CD4-positive, alpha-beta T cell (primary cell): ENCODE results near the gene ATG3. TPM values are rescaled to one million over a fixed set of nuclear protein-coding genes. Genes with fewer than 3 reads are reported as not detected.

Experiments
- ATAC-seq: fragments of 200-7000 bp; cut with Tn5 transposase; one replicate; pipeline ENCODE4 v1.10.0; 2022; ENCODE audit warnings: mild to moderate bottlenecking; ENCODE audit not compliant: poor library complexity
- CTCF ChIA-PET: fragments of 350-600 bp; sonication (Branson Sonifier 250); formaldehyde crosslinking; loops from one replicate; lab custom pipeline; 2021; ENCODE audit warnings: antibody characterized with exemption, inconsistent platforms; lab: Charles Lee
- POLR2A ChIA-PET: fragments of 350-600 bp; sonication (Branson Sonifier 250); formaldehyde crosslinking; loops from one replicate; lab custom pipeline; 2021; ENCODE audit warnings: antibody characterized with exemption, inconsistent platforms; lab: Charles Lee
- DNase-seq, 14 experiments: peaks; one replicate each; pipeline ENCODE4 v3.0.0-alpha.2; 2013 to 2020; ENCODE audit warnings: mixed read lengths in 2 of 14
- H3K27ac ChIP-seq, 2 donors: one replicate each; pipeline versions ENCODE4 v1.5.1 to v1.7.0; 2013; ENCODE audit warnings: low read length in 2 of 2, low read depth in 1 of 2, mild to moderate bottlenecking in 1 of 2
- H3K27me3 ChIP-seq, 2 experiments: 1 replicate in 1 of 2; 2 replicates in 1 of 2; pipeline versions ENCODE4 v1.6.1 to v1.7.0; 2013; ENCODE audit warnings: low read length in 2 of 2, control low read depth in 1 of 2, mild to moderate bottlenecking in 1 of 2, moderate library complexity in 1 of 2; ENCODE audit not compliant: insufficient read depth in 2 of 2, control insufficient read depth in 1 of 2
- H3K36me3 ChIP-seq: one replicate; pipeline ENCODE4 v1.6.1; 2013; ENCODE audit warnings: low read length, control low read depth; ENCODE audit not compliant: insufficient read depth
- H3K4me1 ChIP-seq: one replicate; pipeline ENCODE4 v1.6.1; 2013; ENCODE audit warnings: low read length, control low read depth; ENCODE audit not compliant: insufficient read depth
- H3K4me3 ChIP-seq: one replicate; pipeline ENCODE4 v1.5.1; 2013; ENCODE audit warnings: mild to moderate bottlenecking, low read length, moderate library complexity
- H3K9me3 ChIP-seq, 2 experiments: 1 replicate in 1 of 2; 2 replicates in 1 of 2; pipeline versions ENCODE4 v1.6.1 to v1.7.0; 2013; ENCODE audit warnings: low read length in 2 of 2, mild to moderate bottlenecking in 2 of 2, control low read depth in 1 of 2, moderate library complexity in 1 of 2; ENCODE audit not compliant: control insufficient read depth in 1 of 2, insufficient read depth in 1 of 2
- H3K27ac Mint-ChIP-seq: one replicate; pipeline ENCODE4 v1.8.0; 2020; ENCODE audit warnings: mixed read lengths
- H3K27me3 Mint-ChIP-seq: one replicate; pipeline ENCODE4 v1.8.0; 2021; ENCODE audit warnings: mixed read lengths
- H3K36me3 Mint-ChIP-seq: one replicate; pipeline ENCODE4 v1.8.0; 2021; ENCODE audit warnings: low read depth, mixed read lengths
- H3K4me1 Mint-ChIP-seq: one replicate; pipeline ENCODE4 v1.8.0; 2021; ENCODE audit warnings: low read depth, mixed read lengths
- H3K4me3 Mint-ChIP-seq: one replicate; pipeline ENCODE4 v1.8.0; 2020; ENCODE audit warnings: mild to moderate bottlenecking, mixed read lengths
- H3K9me3 Mint-ChIP-seq: one replicate; pipeline ENCODE4 v1.8.0; 2020; ENCODE audit warnings: mixed read lengths
- intact Hi-C, 2 experiments: fragments of 100-400 bp; cut with DNase I in 1 of 2; cut with micrococcal nuclease in 1 of 2; formaldehyde crosslinking; loops; one replicate each; pipeline versions ENCODE4 v1.15.1 to v1.9.0; 2023 to 2025; cut with DNase I, micrococcal nuclease
- total RNA-seq, 174 experiments: library from RNA in 2 of 174; stranded (reverse) in 2 of 174; gene quantifications; one replicate each; pipeline ENCODE4 v1.2.3 and lab custom pipeline; 2021 to 2026
- TF ChIP-seq, protein P1 (sequence below): fragments of 200-600 bp; IDR thresholded peaks from one replicate; pipeline ENCODE4 v1.8.0; 2022; ENCODE audit warnings: antibody characterized with exemption, mild to moderate bottlenecking

The ATG3 gene
- total RNA-seq, 2 experiments from 2014 or later, result 43.3 to 43.8 TPM

DNA sequence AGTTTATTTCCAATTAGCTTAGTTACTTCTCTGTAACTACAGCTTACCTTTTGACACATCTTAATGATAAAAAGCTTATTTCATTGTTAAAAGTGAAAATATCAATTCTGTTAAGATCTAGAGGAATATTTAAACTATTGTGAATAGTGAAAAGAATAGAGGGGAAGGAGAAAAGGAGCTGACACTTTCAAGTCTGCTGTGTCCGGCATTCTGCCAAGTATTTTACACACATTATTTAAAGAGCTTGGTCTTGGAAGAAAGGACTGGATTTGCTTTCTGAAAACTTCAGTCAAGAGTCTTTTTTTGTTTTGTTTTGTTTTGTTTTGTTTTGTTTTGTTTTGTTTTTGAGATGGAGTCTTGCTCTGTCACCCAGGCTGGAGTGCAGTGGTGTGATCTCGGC lies 44.3 kb upstream of the ATG3 start:
- H3K36me3 ChIP-seq, result no peaks in the 10 kb centered on the region
- Mint-ChIP-seq H3K4me3 (no peak overlapping the region), H3K4me1 (no peaks in the 10 kb centered on the region), H3K9me3 (no peaks in the 10 kb centered on the region), H3K27me3 (peaks cover 24% of the 10 kb centered on the region), H3K36me3 (no peaks in the 10 kb centered on the region), H3K27ac (no peak overlapping the region)
- ChIA-PET CTCF (no interaction called here), POLR2A (no interaction called here)
- ATAC-seq (no peak), DNase-seq (no peak)
- no peaks in the 10 kb centered on the region for H3K9me3 ChIP-seq
- TF ChIP-seq, protein P1, sequence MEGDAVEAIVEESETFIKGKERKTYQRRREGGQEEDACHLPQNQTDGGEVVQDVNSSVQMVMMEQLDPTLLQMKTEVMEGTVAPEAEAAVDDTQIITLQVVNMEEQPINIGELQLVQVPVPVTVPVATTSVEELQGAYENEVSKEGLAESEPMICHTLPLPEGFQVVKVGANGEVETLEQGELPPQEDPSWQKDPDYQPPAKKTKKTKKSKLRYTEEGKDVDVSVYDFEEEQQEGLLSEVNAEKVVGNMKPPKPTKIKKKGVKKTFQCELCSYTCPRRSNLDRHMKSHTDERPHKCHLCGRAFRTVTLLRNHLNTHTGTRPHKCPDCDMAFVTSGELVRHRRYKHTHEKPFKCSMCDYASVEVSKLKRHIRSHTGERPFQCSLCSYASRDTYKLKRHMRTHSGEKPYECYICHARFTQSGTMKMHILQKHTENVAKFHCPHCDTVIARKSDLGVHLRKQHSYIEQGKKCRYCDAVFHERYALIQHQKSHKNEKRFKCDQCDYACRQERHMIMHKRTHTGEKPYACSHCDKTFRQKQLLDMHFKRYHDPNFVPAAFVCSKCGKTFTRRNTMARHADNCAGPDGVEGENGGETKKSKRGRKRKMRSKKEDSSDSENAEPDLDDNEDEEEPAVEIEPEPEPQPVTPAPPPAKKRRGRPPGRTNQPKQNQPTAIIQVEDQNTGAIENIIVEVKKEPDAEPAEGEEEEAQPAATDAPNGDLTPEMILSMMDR, result no peak
- H3K4me1 ChIP-seq, result no peaks in the 10 kb centered on the region
- no peak overlapping the region for H3K27ac ChIP-seq
- H3K27me3 ChIP-seq, result peaks cover 0 to 9% of the 10 kb centered on the region in 2 experiments
- no peak overlapping the region for H3K4me3 ChIP-seq
- intact Hi-C loops, result no loop called here

DNA sequence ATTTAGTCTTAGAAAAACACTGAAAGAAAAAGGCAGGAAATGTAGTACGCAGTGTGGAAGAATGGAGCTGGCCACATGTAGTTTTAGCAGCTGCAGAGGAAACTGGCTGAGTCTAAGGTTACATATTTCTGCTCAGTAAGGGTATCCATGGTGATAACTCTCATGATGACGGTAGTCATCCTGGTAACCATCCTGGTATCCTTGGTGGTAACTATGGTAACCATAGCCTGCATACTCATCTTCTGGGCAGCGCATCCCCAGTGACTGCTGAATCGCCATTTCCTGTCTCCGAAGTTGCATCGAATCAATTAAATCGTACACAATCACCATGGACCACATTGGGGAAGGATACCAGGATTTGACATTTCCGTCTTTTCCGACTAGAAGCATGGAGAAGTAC lies 43.5 kb upstream of the ATG3 start:
- H3K4me3 Mint-ChIP-seq, result no peak overlapping the region
- Histone ChIP-seq H3K36me3 (no peaks in the 10 kb centered on the region), H3K9me3 (no peaks in the 10 kb centered on the region), H3K4me1 (no peaks in the 10 kb centered on the region), H3K4me3 (no peak overlapping the region), H3K27ac (no peak overlapping the region), H3K27me3 (peaks cover 0 to 9% of the 10 kb centered on the region in 2 experiments)
- no peaks in the 10 kb centered on the region for H3K4me1 Mint-ChIP-seq
- DNase-seq, result no peak
- H3K36me3 Mint-ChIP-seq, result no peaks in the 10 kb centered on the region
- peaks cover 22% of the 10 kb centered on the region for H3K27me3 Mint-ChIP-seq
- TF ChIP-seq, protein P1, result no peak
- ChIA-PET POLR2A (no interaction called here), CTCF (no interaction called here)
- no peak for ATAC-seq
- H3K9me3 Mint-ChIP-seq, result no peaks in the 10 kb centered on the region
- intact Hi-C loops, result no loop called here
- H3K27ac Mint-ChIP-seq, result no peak overlapping the region

DNA sequence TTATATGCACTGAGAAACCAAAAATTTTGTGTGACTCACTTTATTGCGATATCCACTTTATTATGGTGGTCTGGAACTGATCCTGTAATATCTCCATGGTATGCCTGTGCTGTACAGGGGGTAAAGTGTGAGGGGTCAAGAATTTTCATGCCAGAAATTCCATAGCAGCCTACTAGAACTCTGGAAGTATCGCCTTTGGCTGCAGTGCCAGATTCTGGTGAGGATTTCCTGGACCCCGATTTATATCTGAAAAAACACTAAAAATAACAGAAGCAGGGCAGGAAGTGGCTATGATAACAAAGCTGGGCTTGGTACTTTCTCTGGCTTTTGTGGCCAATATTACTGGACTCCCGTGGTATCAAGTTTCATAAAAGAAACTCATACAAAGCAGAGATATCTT lies 42.8 kb upstream of the ATG3 start:
- CTCF ChIA-PET, result no interaction called here
- intact Hi-C loops, result no loop called here

More for the DNA sequence above, 42.8 kb upstream of the ATG3 start:
- Histone ChIP-seq H3K4me1 (no peaks in the 10 kb centered on the region), H3K36me3 (no peaks in the 10 kb centered on the region), H3K27me3 (peaks cover 0 to 9% of the 10 kb centered on the region in 2 experiments), H3K4me3 (no peak overlapping the region), H3K27ac (no peak overlapping the region), H3K9me3 (no peaks in the 10 kb centered on the region)
- peaks cover 16% of the 10 kb centered on the region for H3K27me3 Mint-ChIP-seq
- no peak for DNase-seq
- no peaks in the 10 kb centered on the region for H3K4me1 Mint-ChIP-seq
- ATAC-seq, result no peak
- POLR2A ChIA-PET, result no interaction called here
- no peaks in the 10 kb centered on the region for H3K36me3 Mint-ChIP-seq
- no peaks in the 10 kb centered on the region for H3K9me3 Mint-ChIP-seq
- no peak overlapping the region for H3K27ac Mint-ChIP-seq
- TF ChIP-seq, protein P1, result no peak
- no peak overlapping the region for H3K4me3 Mint-ChIP-seq
